Activated naive CD4-positive, alpha-beta T cell treated with anti-CD3 and anti-CD28 coated beads for 36 hours (primary cell): ENCODE results near the gene YJU2. TPM values are rescaled to one million over a fixed set of nuclear protein-coding genes. Genes with fewer than 3 reads are reported as not detected.
A peak's percentile ranks its signal among the peaks of the same experiment; 100 is the strongest.

Experiments used
- CTCF ChIA-PET: fragments of 350-600 bp; sonication (Branson Sonifier 250); formaldehyde crosslinking; loops from one replicate; lab custom pipeline; 2021; ENCODE audit warnings: antibody characterized with exemption; lab: Charles Lee
- DNase-seq: peaks from one replicate; pipeline ENCODE4 v3.0.0-alpha.2; 2020
- H3K27ac Mint-ChIP-seq: one replicate; pipeline ENCODE4 v1.8.0; 2021; ENCODE audit warnings: mild to moderate bottlenecking, mixed read lengths
- H3K27me3 Mint-ChIP-seq: one replicate; pipeline ENCODE4 v1.8.0; 2021; ENCODE audit warnings: low read depth, mixed read lengths
- H3K36me3 Mint-ChIP-seq: one replicate; pipeline ENCODE4 v1.8.0; 2021; ENCODE audit warnings: low read depth, mixed read lengths
- H3K4me1 Mint-ChIP-seq: one replicate; pipeline ENCODE4 v1.8.0; 2021; ENCODE audit warnings: low read depth, mixed read lengths
- H3K4me3 Mint-ChIP-seq: one replicate; pipeline ENCODE4 v1.8.0; 2021; ENCODE audit warnings: mild to moderate bottlenecking, moderate library complexity, mixed read lengths
- H3K9me3 Mint-ChIP-seq: one replicate; pipeline ENCODE4 v1.8.0; 2021; ENCODE audit warnings: mixed read lengths
- intact Hi-C: fragments of 100-400 bp; cut with micrococcal nuclease; formaldehyde crosslinking; loops from one replicate; pipeline ENCODE4 v1.15.1; 2023
- total RNA-seq, 2 experiments: library from RNA; stranded (reverse); gene quantifications; one replicate each; pipeline ENCODE4 v1.2.3, GENCODE V29; 2021

YJU2 gene
- 10 to 100 TPM; 28.5 to 29.8 TPM for total RNA-seq

GRCh38 chr19:4246767-4247593 is at the start of gene YJU2:
Gene YJU2, plus strand, starts transcription at chr19:4247080. Its CDS starts 67 bp downstream, at chr19:4247147.
- H3K4me3 Mint-ChIP-seq: peak within 1 kb of the TSS; percentile 80
- H3K36me3 Mint-ChIP-seq: peaks cover 25% of the 10 kb centered on the region
- CTCF ChIA-PET: interaction anchor here (0.6 to 1.8 kb wide), 7 partner anchors 10 to 154 kb away, joined by 3 to 7 read pairs (median 5); partner anchors contain the start of gene MPND
- intact Hi-C loops: loop anchor here (1.0 to 5.0 kb wide), 9 partner anchors 18 to 260 kb away; partner anchors contain the start of genes EBI3, EEF2, SH3GL1 and TMIGD2
- H3K4me1 Mint-ChIP-seq: peaks cover 22% of the 10 kb centered on the region
- peaks cover 3% of the 10 kb centered on the region for H3K9me3 Mint-ChIP-seq
- peak within 1 kb of the TSS; percentile 95 for H3K27ac Mint-ChIP-seq
- DNase-seq: peak; percentile 100
- H3K27me3 Mint-ChIP-seq: no peaks in the 10 kb centered on the region

DNA sequence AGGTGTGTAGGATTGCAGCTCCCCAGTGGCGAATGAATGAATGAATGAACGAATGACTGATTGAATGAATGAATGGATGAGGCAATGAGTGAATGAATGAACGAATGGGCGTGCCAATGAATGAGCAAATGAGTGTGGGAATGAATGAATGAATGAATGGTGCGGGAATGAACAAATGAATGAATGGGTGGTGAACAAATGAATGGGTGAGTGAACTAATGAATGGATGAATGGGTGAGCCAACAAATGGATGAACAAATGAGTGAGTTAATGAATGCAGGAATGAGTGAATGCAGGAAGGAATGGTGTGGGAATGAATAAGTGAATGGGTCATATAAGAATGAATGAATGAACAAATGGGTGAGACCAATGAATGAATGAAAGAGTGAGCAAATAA is 49.7 kb upstream of the YJU2 start:
- peak overlapping the region; percentile 7 for H3K27ac Mint-ChIP-seq
- intact Hi-C loops: no loop called here
- no peak for DNase-seq
- CTCF ChIA-PET: no interaction called here
- peaks cover 9% of the 10 kb centered on the region for H3K4me1 Mint-ChIP-seq
- peaks cover 5% of the 10 kb centered on the region for H3K9me3 Mint-ChIP-seq
- H3K36me3 Mint-ChIP-seq: no peaks in the 10 kb centered on the region
- peaks cover 52% of the 10 kb centered on the region for H3K27me3 Mint-ChIP-seq
- H3K4me3 Mint-ChIP-seq: no peak overlapping the region

DNA sequence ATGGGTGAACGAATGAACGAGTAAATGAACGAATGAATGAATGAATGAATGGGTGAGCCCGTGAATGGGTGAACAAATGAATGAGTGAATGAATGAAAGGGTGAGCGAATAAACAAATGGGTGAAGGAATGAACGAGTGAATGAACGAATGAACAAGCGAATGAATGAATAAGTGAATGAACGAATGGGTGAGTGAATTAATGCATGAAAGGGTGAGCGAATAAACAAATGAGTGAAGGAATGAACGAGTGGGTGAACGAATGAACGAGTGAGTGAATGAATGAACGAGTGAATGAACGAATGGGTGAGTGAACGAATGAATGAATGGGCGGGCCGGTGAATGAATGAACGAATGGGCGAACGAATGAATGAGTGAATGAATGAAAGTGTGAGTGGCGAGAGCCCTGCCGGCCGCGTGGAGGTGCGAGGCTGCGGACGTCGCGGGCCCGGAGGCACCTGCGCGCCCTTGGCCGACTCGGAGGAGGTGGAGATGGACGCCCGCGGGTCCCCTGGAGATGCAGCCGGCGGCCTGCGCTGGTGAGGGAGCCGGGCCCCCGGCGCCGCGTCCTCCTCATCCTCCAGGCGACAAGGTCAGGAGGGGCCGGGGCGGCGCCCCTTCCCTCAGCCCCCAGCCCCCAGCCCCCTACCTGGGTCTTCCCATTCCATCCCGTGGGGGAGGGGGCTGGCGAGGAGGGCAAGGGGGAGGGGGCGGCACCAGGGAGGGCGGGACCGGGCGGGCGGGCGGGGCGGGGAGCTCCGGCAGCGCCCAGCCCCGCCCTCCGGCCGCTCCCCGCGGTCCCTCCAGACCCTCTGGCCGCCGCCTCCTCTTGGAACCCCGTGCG is 49.0 kb upstream of the YJU2 start:
- H3K27ac Mint-ChIP-seq: peak overlapping the region; percentile 7
- CTCF ChIA-PET: no interaction called here
- H3K27me3 Mint-ChIP-seq: peaks cover 52% of the 10 kb centered on the region
- H3K4me3 Mint-ChIP-seq: no peak overlapping the region
- no peaks in the 10 kb centered on the region for H3K36me3 Mint-ChIP-seq
- H3K4me1 Mint-ChIP-seq: peaks cover 9% of the 10 kb centered on the region
- intact Hi-C loops: no loop called here
- peaks cover 5% of the 10 kb centered on the region for H3K9me3 Mint-ChIP-seq
- DNase-seq: peak; percentile 32

DNA sequence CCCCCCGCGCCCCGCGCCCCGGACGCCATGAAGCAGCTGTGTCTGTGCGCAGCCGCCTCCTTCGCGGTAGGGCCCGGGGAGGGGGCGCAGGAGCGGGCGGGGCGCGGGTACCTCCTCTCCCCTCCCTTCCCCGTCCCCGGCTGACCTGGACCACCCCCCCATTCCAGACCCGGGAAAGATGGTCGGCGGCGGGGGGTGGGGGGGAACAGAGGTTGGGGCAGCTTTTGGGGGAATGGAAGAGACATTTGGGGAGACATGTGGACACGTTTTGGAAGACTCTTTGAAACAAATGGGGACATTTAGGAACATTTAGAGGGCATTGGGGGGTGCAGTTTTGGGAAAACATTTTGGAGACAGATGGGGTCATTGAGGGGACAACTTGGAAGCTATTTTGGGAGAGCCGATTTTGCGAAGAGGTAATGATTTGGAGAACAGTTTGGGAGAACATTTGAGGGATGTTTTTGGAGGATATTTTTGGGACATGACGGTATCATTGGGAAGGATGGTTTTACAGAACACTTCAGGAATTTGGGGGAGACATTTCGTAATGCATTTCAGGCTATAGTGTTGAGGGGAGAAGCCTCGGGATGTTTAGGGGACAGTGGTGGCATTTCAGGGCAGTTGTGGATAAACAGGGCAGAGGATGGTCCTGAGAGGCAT is 48.3 kb upstream of the YJU2 start:
- peaks cover 9% of the 10 kb centered on the region for H3K4me1 Mint-ChIP-seq
- peaks cover 5% of the 10 kb centered on the region for H3K9me3 Mint-ChIP-seq
- no peak overlapping the region for H3K27ac Mint-ChIP-seq
- no peak overlapping the region for H3K4me3 Mint-ChIP-seq
- CTCF ChIA-PET: no interaction called here
- peaks cover 48% of the 10 kb centered on the region for H3K27me3 Mint-ChIP-seq
- no peak for DNase-seq
- no peaks in the 10 kb centered on the region for H3K36me3 Mint-ChIP-seq
- intact Hi-C loops: no loop called here

- Mint-ChIP-seq H3K4me3 (no peak overlapping the region), H3K27me3 (peaks cover 37% of the 10 kb centered on the region)
Measured at GRCh38 chr19:4199699-4200293, 47.1 kb upstream of the YJU2 start.

DNA sequence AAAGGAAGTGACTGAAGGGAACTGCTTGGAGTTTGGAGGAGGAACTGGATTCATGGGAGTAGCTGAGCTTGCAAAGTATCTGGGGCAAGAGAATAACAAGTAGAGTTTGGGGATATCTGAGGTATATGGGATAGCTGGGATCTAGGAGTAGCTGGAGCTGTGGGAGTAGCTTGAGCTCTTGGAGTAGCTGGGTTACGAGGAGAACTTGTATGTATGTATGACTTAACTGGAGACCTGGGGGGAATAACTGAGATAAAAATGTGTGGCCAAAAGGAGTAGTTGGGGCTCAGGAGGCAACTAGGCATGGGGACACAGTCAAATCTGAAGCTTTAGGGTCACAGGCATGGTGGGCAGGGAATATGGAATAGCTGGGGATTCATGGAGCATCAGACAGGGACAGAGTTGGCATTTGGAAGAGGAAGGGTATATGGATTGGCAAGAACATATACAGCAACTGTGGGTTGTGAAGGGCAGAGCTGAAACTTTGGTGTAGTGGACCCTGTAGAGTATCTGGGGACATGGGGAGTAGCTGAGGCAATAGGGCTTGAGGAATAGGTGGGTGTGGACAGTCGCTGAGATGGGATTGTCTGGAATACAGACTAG is 45.8 kb upstream of the YJU2 start:
- no peaks in the 10 kb centered on the region for H3K36me3 Mint-ChIP-seq
- H3K4me3 Mint-ChIP-seq: no peak overlapping the region
- no peak overlapping the region for H3K27ac Mint-ChIP-seq
- peaks cover 11% of the 10 kb centered on the region for H3K4me1 Mint-ChIP-seq
- no peak for DNase-seq
- peaks cover 25% of the 10 kb centered on the region for H3K27me3 Mint-ChIP-seq
- peaks cover 5% of the 10 kb centered on the region for H3K9me3 Mint-ChIP-seq
- CTCF ChIA-PET: interaction anchor here (0.9 to 1.7 kb wide), 5 partner anchors 13 to 216 kb away, joined by 3 to 9 read pairs (median 4); partner anchors contain the start of gene EEF2
- intact Hi-C loops: no loop called here

More at GRCh38 chr19:4199699-4200293, 47.1 kb upstream of the YJU2 start:
- DNase-seq: no peak
- CTCF ChIA-PET: interaction anchor here (0.8 to 1.6 kb wide), 3 partner anchors 14 to 60 kb away, joined by 4 to 9 read pairs (median 4); no protein-coding TSS in a partner anchor
- H3K27ac Mint-ChIP-seq: no peak overlapping the region
- H3K9me3 Mint-ChIP-seq: peaks cover 5% of the 10 kb centered on the region
- no peaks in the 10 kb centered on the region for H3K36me3 Mint-ChIP-seq
- peaks cover 11% of the 10 kb centered on the region for H3K4me1 Mint-ChIP-seq
- intact Hi-C loops: no loop called here

DNA sequence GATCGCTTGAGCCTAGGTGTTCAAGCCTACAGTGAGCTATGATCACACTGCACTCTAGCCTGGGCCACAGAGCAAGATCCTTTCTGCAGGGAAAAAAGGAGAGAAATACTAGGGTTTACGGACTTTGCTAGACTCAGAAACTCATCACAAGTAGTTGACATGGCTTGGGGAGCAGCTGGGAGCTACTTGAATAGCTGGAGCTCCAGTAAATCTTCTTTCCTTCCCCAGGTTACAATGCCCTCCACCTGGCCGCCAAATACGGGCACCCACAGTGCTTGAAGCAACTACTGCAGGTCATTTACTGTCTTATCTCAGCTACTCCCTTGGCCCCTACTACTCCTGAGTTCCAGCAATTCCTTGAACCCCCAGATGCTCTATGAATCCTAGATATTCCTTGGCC is 45.1 kb upstream of the YJU2 start:
- no peak overlapping the region for H3K27ac Mint-ChIP-seq
- no peaks in the 10 kb centered on the region for H3K36me3 Mint-ChIP-seq
- no peak overlapping the region for H3K4me3 Mint-ChIP-seq
- peaks cover 18% of the 10 kb centered on the region for H3K27me3 Mint-ChIP-seq
- intact Hi-C loops: no loop called here
- peaks cover 11% of the 10 kb centered on the region for H3K4me1 Mint-ChIP-seq
- CTCF ChIA-PET: interaction anchor here (0.9 to 1.7 kb wide), 5 partner anchors 14 to 211 kb away, joined by 3 to 7 read pairs (median 4); no protein-coding TSS in a partner anchor
- peaks cover 5% of the 10 kb centered on the region for H3K9me3 Mint-ChIP-seq
- no peak for DNase-seq

DNA sequence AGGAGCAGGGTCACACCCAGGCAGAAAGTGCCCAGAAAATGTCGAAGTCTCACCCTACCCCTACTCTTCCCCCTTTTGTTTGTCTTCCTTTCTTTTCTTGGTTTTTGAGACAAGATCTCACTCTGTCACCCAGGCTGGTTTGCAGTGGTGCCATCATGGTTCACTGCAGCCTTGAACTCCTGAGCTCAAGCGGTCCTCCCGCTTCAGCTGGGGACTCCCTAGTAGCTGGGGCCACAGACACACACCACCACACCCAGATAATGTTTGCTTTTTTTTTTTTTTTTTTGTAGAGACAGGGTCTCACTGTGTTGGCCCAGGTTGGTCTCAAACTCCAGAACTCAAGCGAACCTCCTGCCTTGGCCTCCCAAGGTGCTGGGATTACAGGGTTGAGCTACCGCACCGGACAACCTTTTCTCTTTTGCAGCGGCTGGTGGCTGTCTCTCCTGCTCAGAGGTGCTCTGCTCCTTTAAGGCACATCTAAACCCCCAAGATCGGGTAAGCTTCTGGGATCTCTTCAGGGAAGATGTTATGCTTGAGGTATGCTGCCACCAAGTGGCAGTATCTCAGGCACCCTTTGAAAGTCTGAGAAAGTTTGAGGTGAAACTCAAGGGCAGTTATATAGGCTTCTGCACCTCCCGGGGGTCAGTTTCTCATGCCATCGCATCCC is 39.9 kb upstream of the YJU2 start:
- Mint-ChIP-seq H3K9me3 (no peaks in the 10 kb centered on the region), H3K36me3 (no peaks in the 10 kb centered on the region), H3K4me1 (peaks cover 2% of the 10 kb centered on the region), H3K4me3 (no peak overlapping the region), H3K27ac (no peak overlapping the region), H3K27me3 (no peaks in the 10 kb centered on the region)
- intact Hi-C loops: no loop called here
- CTCF ChIA-PET: no interaction called here
- DNase-seq: no peak

DNA sequence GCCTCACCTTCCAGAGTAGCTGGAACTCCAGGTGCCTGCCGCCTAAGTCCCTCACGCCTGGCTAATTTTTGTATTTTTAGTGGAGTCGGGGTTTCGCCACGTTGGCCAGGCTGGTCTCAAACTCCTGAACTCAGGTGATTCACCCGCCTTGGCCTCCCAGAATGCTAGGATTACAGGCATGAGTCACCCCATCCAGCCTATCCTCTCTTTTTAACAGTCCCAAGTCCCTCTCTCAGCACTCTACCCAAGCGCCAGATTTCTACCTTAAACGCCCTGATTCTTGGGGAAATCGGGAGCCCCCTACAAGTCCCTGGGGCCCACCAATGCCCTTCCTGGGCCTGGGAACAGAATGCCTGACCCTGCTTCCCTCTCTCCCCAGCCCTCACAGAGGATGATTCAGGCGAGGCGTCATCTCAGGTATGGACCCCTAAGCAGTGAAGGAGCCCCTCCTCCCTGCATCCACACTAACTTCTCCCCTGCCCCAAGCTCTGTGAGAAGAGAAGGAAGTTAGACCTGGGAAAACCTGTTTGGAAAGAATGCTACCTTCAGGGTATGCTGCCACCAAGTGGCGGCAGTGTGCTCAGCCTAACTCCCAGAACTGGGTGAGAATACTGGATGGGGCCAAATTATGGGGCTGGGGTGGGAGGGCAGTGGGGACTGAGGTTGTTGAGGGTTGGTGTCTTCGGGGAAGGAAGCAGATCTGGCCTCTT is 38.3 kb upstream of the YJU2 start:
- H3K27me3 Mint-ChIP-seq: no peaks in the 10 kb centered on the region
- H3K27ac Mint-ChIP-seq: no peak overlapping the region
- H3K4me3 Mint-ChIP-seq: no peak overlapping the region
- H3K9me3 Mint-ChIP-seq: no peaks in the 10 kb centered on the region
- no peak for DNase-seq
- H3K36me3 Mint-ChIP-seq: no peaks in the 10 kb centered on the region
- H3K4me1 Mint-ChIP-seq: peaks cover 2% of the 10 kb centered on the region
- intact Hi-C loops: no loop called here
- CTCF ChIA-PET: interaction anchor here (0.7 to 1.3 kb wide), 5 partner anchors 49 to 379 kb away, joined by 3 to 6 read pairs (median 3); no protein-coding TSS in a partner anchor

- CTCF ChIA-PET: interaction anchor here (0.7 kb wide), 1 partner anchor 1193 kb away, joined by 4 read pairs; no protein-coding TSS in a partner anchor
- Mint-ChIP-seq H3K4me1 (no peaks in the 10 kb centered on the region), H3K27ac (no peak overlapping the region), H3K4me3 (no peak overlapping the region), H3K36me3 (no peaks in the 10 kb centered on the region), H3K9me3 (no peaks in the 10 kb centered on the region), H3K27me3 (no peaks in the 10 kb centered on the region)
- intact Hi-C loops: no loop called here
- no peak for DNase-seq
Measured at GRCh38 chr19:4210166-4210731, 36.6 kb upstream of the YJU2 start.
